Activated T-cell treated with anti-CD3 and anti-CD28 coated beads, Interleukin-2, amount 50 U/mL, for 72 hours (primary cell): ENCODE data around the gene MARVELD2. TPM values are rescaled to one million over a fixed set of nuclear protein-coding genes. Genes with fewer than 3 reads are reported as not detected.
"Not testable (repeated sequence)": the region's sequence is repeated elsewhere in the genome, so short reads cannot be mapped to it uniquely, and the experiment has no call there.

Experiments
- ATAC-seq, 2 donors: fragments of 150-1000 bp; cut with Tn5 transposase; replicated peaks in 1 of 2; 2 replicates each; pipeline ENCODE4 v1.10.0; 2021; ENCODE audit warnings: moderate library complexity in 2 of 2, mild to moderate bottlenecking in 1 of 2
- DNase-seq, 2 donors: peaks; one replicate each; pipeline ENCODE4 v3.0.0; 2021 to 2022; ENCODE audit warnings: mixed read lengths in 1 of 2
- H3K27ac Mint-ChIP-seq: one replicate; pipeline ENCODE4 v1.8.0; 2022; ENCODE audit warnings: mild to moderate bottlenecking, moderate library complexity, mixed read lengths
- H3K27me3 Mint-ChIP-seq: one replicate; pipeline ENCODE4 v1.8.0; 2022; ENCODE audit warnings: low read depth, mixed read lengths
- H3K36me3 Mint-ChIP-seq, 2 donors: one replicate each; pipeline ENCODE4 v1.8.0; 2022; ENCODE audit warnings: mixed read lengths in 2 of 2, mild to moderate bottlenecking in 1 of 2; ENCODE audit not compliant: insufficient read depth in 2 of 2
- H3K4me1 Mint-ChIP-seq: one replicate; pipeline ENCODE4 v1.8.0; 2022; ENCODE audit warnings: low read depth, mixed read lengths
- H3K4me3 Mint-ChIP-seq, 2 donors: one replicate each; pipeline ENCODE4 v1.8.0; 2022; ENCODE audit warnings: mild to moderate bottlenecking in 2 of 2, mixed read lengths in 2 of 2, moderate library complexity in 2 of 2
- H3K9me3 Mint-ChIP-seq, 2 donors: one replicate each; pipeline ENCODE4 v1.8.0; 2022; ENCODE audit warnings: mixed read lengths in 2 of 2
- total RNA-seq, 2 donors: library from RNA; stranded (reverse); gene quantifications; one replicate each; pipeline ENCODE4 v1.2.3, GENCODE V29; 2022

MARVELD2 gene
- total RNA-seq, 2 donors from 2014 or later, result 0.74 to 0.76 TPM

- ATAC-seq, H3K9me3 Mint-ChIP-seq, H3K4me3 Mint-ChIP-seq, H3K4me1 Mint-ChIP-seq, DNase-seq, H3K27me3 Mint-ChIP-seq, H3K36me3 Mint-ChIP-seq, H3K27ac Mint-ChIP-seq: not testable (repeated sequence)
Measured at GRCh38 chr5:69455428-69455988, 40.6 kb downstream of the MARVELD2 start.

GRCh38 chr5:69462170-69462569 is 47.3 kb downstream of the MARVELD2 start:
- DNase-seq, result no peak
- H3K4me3 Mint-ChIP-seq, result no peak overlapping the region
- H3K36me3 Mint-ChIP-seq, result no peaks in the 10 kb centered on the region
- H3K27ac Mint-ChIP-seq, result no peak overlapping the region
- H3K27me3 Mint-ChIP-seq, result no peaks in the 10 kb centered on the region
- H3K4me1 Mint-ChIP-seq, result no peaks in the 10 kb centered on the region
- ATAC-seq, result no peak
- peaks cover 0 to 2% of the 10 kb centered on the region in 2 donors for H3K9me3 Mint-ChIP-seq

- H3K9me3 Mint-ChIP-seq, DNase-seq, ATAC-seq, H3K36me3 Mint-ChIP-seq, H3K27me3 Mint-ChIP-seq, H3K27ac Mint-ChIP-seq, H3K4me3 Mint-ChIP-seq, H3K4me1 Mint-ChIP-seq: not testable (repeated sequence)
Measured at GRCh38 chr5:69466375-69466774, 51.5 kb downstream of the MARVELD2 start.

GRCh38 chr5:69467442-69468225 is 52.7 kb downstream of the MARVELD2 start:
- H3K9me3 Mint-ChIP-seq, result peaks cover 0 to 5% of the 10 kb centered on the region in 2 donors
- ATAC-seq (no peak), DNase-seq (no peak)
- H3K27ac Mint-ChIP-seq, result no peak overlapping the region
- H3K4me3 Mint-ChIP-seq, result no peak overlapping the region
- H3K36me3 Mint-ChIP-seq, result no peaks in the 10 kb centered on the region
- H3K4me1 Mint-ChIP-seq, result no peaks in the 10 kb centered on the region
- peaks cover 9% of the 10 kb centered on the region for H3K27me3 Mint-ChIP-seq

GRCh38 chr5:69468631-69469030 is 53.7 kb downstream of the MARVELD2 start:
- ATAC-seq (no peak), DNase-seq (no peak)
- Mint-ChIP-seq H3K27ac (no peak overlapping the region), H3K4me1 (no peaks in the 10 kb centered on the region), H3K27me3 (peaks cover 9% of the 10 kb centered on the region), H3K36me3 (no peaks in the 10 kb centered on the region), H3K4me3 (no peak overlapping the region), H3K9me3 (peaks cover 0 to 5% of the 10 kb centered on the region in 2 donors)

- not testable (repeated sequence) for ATAC-seq, H3K36me3 Mint-ChIP-seq, DNase-seq, H3K4me1 Mint-ChIP-seq, H3K9me3 Mint-ChIP-seq, H3K4me3 Mint-ChIP-seq, H3K27me3 Mint-ChIP-seq, H3K27ac Mint-ChIP-seq
Measured at GRCh38 chr5:69471516-69471915, 56.6 kb downstream of the MARVELD2 start.

- not testable (repeated sequence) for H3K9me3 Mint-ChIP-seq, H3K27ac Mint-ChIP-seq, H3K4me3 Mint-ChIP-seq, ATAC-seq, H3K4me1 Mint-ChIP-seq, H3K36me3 Mint-ChIP-seq, DNase-seq, H3K27me3 Mint-ChIP-seq
Measured at GRCh38 chr5:69472535-69473143, 57.7 kb downstream of the MARVELD2 start.

GRCh38 chr5:69477170-69477569 is 62.3 kb downstream of the MARVELD2 start:
- Mint-ChIP-seq H3K4me3 (no peak overlapping the region), H3K36me3 (no peaks in the 10 kb centered on the region), H3K4me1 (no peaks in the 10 kb centered on the region), H3K27me3 (no peaks in the 10 kb centered on the region), H3K27ac (no peak overlapping the region), H3K9me3 (no peaks in the 10 kb centered on the region)
- no peak for DNase-seq
- no peak for ATAC-seq

GRCh38 chr5:69478296-69478695 is 63.4 kb downstream of the MARVELD2 start:
- not testable (repeated sequence) for ATAC-seq, DNase-seq, H3K27ac Mint-ChIP-seq, H3K36me3 Mint-ChIP-seq, H3K4me1 Mint-ChIP-seq, H3K27me3 Mint-ChIP-seq, H3K9me3 Mint-ChIP-seq, H3K4me3 Mint-ChIP-seq

- Mint-ChIP-seq H3K4me1 (no peaks in the 10 kb centered on the region), H3K36me3 (no peaks in the 10 kb centered on the region), H3K27ac (no peak overlapping the region), H3K4me3 (no peak overlapping the region), H3K9me3 (no peaks in the 10 kb centered on the region), H3K27me3 (peaks cover 29% of the 10 kb centered on the region)
- ATAC-seq, result no peak
- DNase-seq, result no peak
Measured at GRCh38 chr5:69484891-69485290, 70.0 kb downstream of the MARVELD2 start.

- Mint-ChIP-seq H3K4me3 (no peak overlapping the region), H3K27me3 (peaks cover 33% of the 10 kb centered on the region), H3K27ac (no peak overlapping the region), H3K36me3 (no peaks in the 10 kb centered on the region), H3K9me3 (no peaks in the 10 kb centered on the region), H3K4me1 (no peaks in the 10 kb centered on the region)
- ATAC-seq, result no peak
- DNase-seq, result no peak
Measured at GRCh38 chr5:69485471-69485870, 70.6 kb downstream of the MARVELD2 start.

GRCh38 chr5:69489246-69489645 is 74.3 kb downstream of the MARVELD2 start:
- no peak for DNase-seq
- no peaks in the 10 kb centered on the region for H3K36me3 Mint-ChIP-seq
- H3K4me3 Mint-ChIP-seq, result no peak overlapping the region
- no peaks in the 10 kb centered on the region for H3K9me3 Mint-ChIP-seq
- no peak overlapping the region for H3K27ac Mint-ChIP-seq
- no peak for ATAC-seq
- H3K27me3 Mint-ChIP-seq, result peaks cover 52% of the 10 kb centered on the region
- H3K4me1 Mint-ChIP-seq, result peaks cover 8% of the 10 kb centered on the region

GRCh38 chr5:69491027-69491426 is 76.1 kb downstream of the MARVELD2 start:
- Mint-ChIP-seq H3K9me3 (no peaks in the 10 kb centered on the region), H3K4me1 (peaks cover 8% of the 10 kb centered on the region), H3K27ac (no peak overlapping the region), H3K4me3 (peak overlapping the region in 1 of 2 donors; percentile 78), H3K27me3 (peaks cover 60% of the 10 kb centered on the region), H3K36me3 (no peaks in the 10 kb centered on the region)
- DNase-seq, result no peak
- ATAC-seq, result no peak
